ENCODE results near the gene NAA20.

NAA20 gene

GRCh38 chr20:20060234-20060998 is 43.3 kb downstream of the NAA20 start:
- DNase-seq (ENCODE audit: low spot score) = no peak

DNA sequence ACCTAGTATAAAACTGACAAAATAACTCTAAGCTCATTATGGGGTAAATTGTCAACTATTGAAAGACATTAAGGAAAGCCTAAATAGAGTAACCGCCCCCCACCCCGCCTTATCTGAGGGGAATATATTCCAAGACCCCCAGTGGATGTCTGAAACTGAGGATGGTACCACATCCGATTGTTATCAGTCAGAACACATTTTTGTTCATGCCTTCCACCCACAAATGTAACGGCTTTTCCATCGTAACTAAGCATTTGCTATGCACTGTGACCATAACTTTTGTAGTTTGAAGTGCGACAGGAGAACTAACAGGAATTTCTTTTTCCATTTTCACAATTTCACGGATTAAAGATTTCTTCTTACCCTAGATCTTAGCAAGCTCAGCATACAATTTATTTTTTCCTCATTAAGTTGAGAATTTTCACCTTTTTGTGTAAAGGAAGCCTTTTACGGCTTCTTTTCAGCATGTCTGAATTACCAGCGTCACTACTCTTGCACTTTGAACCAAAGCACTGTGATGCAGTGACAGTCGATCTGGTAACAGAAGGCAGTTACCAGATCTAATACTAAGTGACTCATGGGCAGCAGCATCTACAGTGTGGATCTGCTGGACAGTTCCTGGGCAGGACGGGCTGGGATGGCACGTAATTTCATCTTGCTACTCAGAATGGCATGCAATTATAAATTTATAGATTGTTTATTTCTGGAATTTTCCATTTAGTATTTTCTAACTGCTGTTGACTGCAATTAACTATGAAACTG is 47.0 kb downstream of the NAA20 start:
- no peak for TF ChIP-seq CTCF (IDR thresholded peaks at IDR 0.05; ENCODE audit: extremely low read depth, missing control alignments)
- DNase-seq (ENCODE audit: low spot score) = no peak

More at GRCh38 chr20:20060234-20060998, 43.3 kb downstream of the NAA20 start:
- no peak for TF ChIP-seq CTCF (IDR thresholded peaks at IDR 0.05; ENCODE audit: extremely low read depth, missing control alignments)

GRCh38 chr20:20065361-20065760 is 48.2 kb downstream of the NAA20 start:
- TF ChIP-seq CTCF (IDR thresholded peaks at IDR 0.05; ENCODE audit: extremely low read depth, missing control alignments) = no peak

DNA sequence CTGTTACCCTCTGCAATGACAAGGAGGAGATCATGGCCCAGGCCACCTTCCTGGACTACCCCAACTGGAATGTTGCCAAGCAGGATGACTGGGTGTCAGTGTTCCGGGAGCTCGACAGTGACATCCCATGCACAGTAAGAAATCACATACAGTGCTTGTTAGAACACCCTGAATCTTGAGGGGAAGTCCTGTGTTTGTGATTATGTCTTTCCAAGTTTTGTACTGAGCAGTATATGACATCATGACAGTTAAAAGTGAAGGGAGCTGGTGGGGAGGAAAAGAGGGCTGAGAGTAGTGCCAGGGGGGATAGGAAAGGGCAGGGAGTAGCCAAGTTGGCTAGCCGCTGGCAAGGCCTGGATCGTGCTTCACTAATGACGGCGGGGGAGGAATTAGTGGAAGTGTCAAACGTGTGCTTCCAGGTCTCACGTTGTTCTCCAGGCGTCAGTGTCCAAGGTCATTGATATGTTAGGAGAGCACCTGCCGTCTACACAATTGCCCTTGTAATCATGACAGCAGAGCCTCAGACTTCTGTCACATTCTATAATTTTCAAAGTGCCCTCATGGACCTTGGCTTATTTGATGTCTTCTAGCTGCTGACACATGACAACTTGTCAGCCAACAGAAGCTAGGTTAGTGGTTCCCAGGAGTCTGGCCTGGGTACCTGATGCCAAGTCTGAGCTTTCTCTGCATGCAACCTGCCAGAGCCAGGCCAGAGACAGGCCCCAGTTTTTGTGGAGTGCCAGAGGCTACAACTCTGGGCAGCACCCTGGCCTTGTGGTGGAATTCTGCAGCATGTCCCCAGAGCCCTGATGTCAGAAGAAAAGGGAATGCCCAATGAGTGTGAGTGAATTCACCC is 53.9 kb downstream of the NAA20 start:
- no peak for TF ChIP-seq CTCF (IDR thresholded peaks at IDR 0.05; ENCODE audit: extremely low read depth, missing control alignments)
- no peak for DNase-seq (ENCODE audit: low spot score)

More at GRCh38 chr20:20065361-20065760, 48.2 kb downstream of the NAA20 start:
- no peak for DNase-seq (ENCODE audit: low spot score)

- DNase-seq (ENCODE audit: low spot score) = no peak
- no peak for TF ChIP-seq CTCF (IDR thresholded peaks at IDR 0.05; ENCODE audit: extremely low read depth, missing control alignments)
Observed at GRCh38 chr20:20073801-20074371, 56.7 kb downstream of the NAA20 start.

DNA sequence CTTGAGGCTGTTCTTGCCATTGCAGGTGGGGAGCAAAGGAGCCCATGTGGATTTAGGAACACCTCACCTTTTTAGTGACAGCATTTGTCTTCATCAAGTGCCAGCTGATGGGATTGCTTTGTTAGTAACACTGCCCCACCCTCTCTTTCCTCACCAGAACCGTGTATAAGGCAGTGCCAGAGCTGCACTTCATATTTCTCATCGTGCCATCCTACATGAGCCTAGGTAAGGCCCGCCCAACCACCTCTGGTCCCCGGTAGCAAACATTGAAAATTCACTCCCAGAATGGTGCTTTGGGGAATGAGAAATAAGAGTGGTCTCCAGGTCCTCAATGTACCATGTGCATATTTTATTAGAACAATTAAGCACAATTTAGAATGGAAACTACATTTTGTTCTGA is 57.9 kb downstream of the NAA20 start:
- TF ChIP-seq CTCF (IDR thresholded peaks at IDR 0.05; ENCODE audit: extremely low read depth, missing control alignments) = no peak

More for the DNA sequence above, 57.9 kb downstream of the NAA20 start:
- no peak for DNase-seq (ENCODE audit: low spot score)

All from GM20000 (cell line).